IMR-90 (cell line): Measurements from ENCODE around the gene CD19. TPM values are rescaled to one million over a fixed set of nuclear protein-coding genes. Genes with fewer than 3 reads are reported as not detected.

Experiments used
- ATAC-seq: fragments of 200-7000 bp; cut with Tn5 transposase; 2 replicates; pipeline ENCODE4 v1.9.1; 2020; ENCODE audit warnings: low read depth, mild to moderate bottlenecking, moderate library complexity
- BruUV-seq: library from RNA; stranded (reverse); fragments of 400-500 nt; replicated peaks from 2 replicates; lab custom pipeline; 2021; lab: Mats Ljungman, UMichigan
- CTCF ChIA-PET: fragments of 300-600 bp; formaldehyde crosslinking; extraction: SDS; loops from one replicate; lab custom pipeline; 2021; ENCODE audit warnings: antibody characterized with exemption; lab: Yijun Ruan, JAX
- POLR2A ChIA-PET: fragments of 300-600 bp; sonication (Branson Sonifier 250); formaldehyde crosslinking; loops from one replicate; lab custom pipeline; 2022; ENCODE audit warnings: antibody characterized with exemption; ENCODE audit not compliant: unreplicated experiment; lab: Charles Lee
- DNase-seq: peaks from one replicate; pipeline ENCODE4 v3.0.0; 2013
- H2AFZ ChIP-seq: replicated peaks from 2 replicates; pipeline ENCODE3; 2013; ENCODE audit warnings: low read length, mild to moderate bottlenecking; ENCODE audit not compliant: poor library complexity
- H2AK5ac ChIP-seq: 2 replicates; pipeline ENCODE4 v1.6.1; 2013; ENCODE audit warnings: low read depth, low read length, inconsistent platforms
- H2AK9ac ChIP-seq: replicated peaks from 2 replicates; pipeline ENCODE3; 2013; ENCODE audit warnings: mild to moderate bottlenecking, low read depth, low read length, moderate library complexity; ENCODE audit not compliant: poor library complexity
- H2BK120ac ChIP-seq: 2 replicates; pipeline ENCODE4 v1.6.1; 2013; ENCODE audit warnings: low read depth, low read length, inconsistent platforms
- H2BK15ac ChIP-seq: 3 replicates; pipeline ENCODE4 v1.6.1; 2013; ENCODE audit warnings: low read depth, low read length, inconsistent platforms
- H2BK20ac ChIP-seq: 2 replicates; pipeline ENCODE4 v1.6.1; 2013; ENCODE audit warnings: low read depth, mild to moderate bottlenecking, inconsistent platforms, low read length, moderate library complexity
- H2BK5ac ChIP-seq: 2 replicates; pipeline ENCODE4 v1.6.1; 2013; ENCODE audit warnings: mild to moderate bottlenecking, low read depth, low read length, inconsistent platforms; ENCODE audit not compliant: poor library complexity, severe bottlenecking
- H3K14ac ChIP-seq: replicated peaks from 2 replicates; pipeline ENCODE4 v1.6.1; 2013; ENCODE audit warnings: low read depth, low read length, inconsistent platforms
- H3K18ac ChIP-seq: 2 replicates; pipeline ENCODE4 v1.6.1; 2013; ENCODE audit warnings: low read depth, low read length, control low read depth
- H3K23ac ChIP-seq: 2 replicates; pipeline ENCODE4 v1.6.1; 2013; ENCODE audit warnings: low read depth, low read length, inconsistent platforms
- H3K27ac ChIP-seq: 2 replicates; pipeline ENCODE4 v1.5.1; 2013; ENCODE audit warnings: mild to moderate bottlenecking, control low read depth, low read length; ENCODE audit not compliant: insufficient read depth
- H3K27me3 ChIP-seq: 2 replicates; pipeline ENCODE4 v1.6.1; 2013; ENCODE audit warnings: low read length; ENCODE audit not compliant: control insufficient read depth, insufficient read depth
- H3K36me3 ChIP-seq: 2 replicates; pipeline ENCODE4 v1.6.1; 2013; ENCODE audit warnings: low read length, mixed read lengths; ENCODE audit not compliant: control insufficient read depth, insufficient read depth
- H3K4ac ChIP-seq: 2 replicates; pipeline ENCODE4 v1.6.1; 2013; ENCODE audit warnings: low read depth, low read length, inconsistent platforms
- H3K4me1 ChIP-seq: 2 replicates; pipeline ENCODE4 v1.6.1; 2013; ENCODE audit warnings: low read length, mixed read lengths; ENCODE audit not compliant: control insufficient read depth, insufficient read depth
- H3K4me2 ChIP-seq: 2 replicates; pipeline ENCODE4 v1.6.1; 2013; ENCODE audit warnings: low read depth, mild to moderate bottlenecking, control low read depth, low read length, moderate library complexity
- H3K4me3 ChIP-seq: 2 replicates; pipeline ENCODE4 v1.5.1; 2013; ENCODE audit warnings: low read depth, mild to moderate bottlenecking, control low read depth, low read length, moderate library complexity; ENCODE audit not compliant: insufficient read depth
- H3K56ac ChIP-seq: 2 replicates; pipeline ENCODE4 v1.6.1; 2013; ENCODE audit warnings: low read length, inconsistent platforms; ENCODE audit not compliant: insufficient read depth; ENCODE audit errors: extremely low read depth
- H3K79me1 ChIP-seq, 2 experiments: 2 replicates each; pipeline ENCODE4 v1.6.1; 2013; ENCODE audit warnings: low read length in 2 of 2, inconsistent platforms in 1 of 2, low read depth in 1 of 2
- H3K9ac ChIP-seq: 2 replicates; pipeline ENCODE4 v1.6.1; 2013; ENCODE audit warnings: low read depth, low read length, control low read depth
- H3K9me1 ChIP-seq: 2 replicates; pipeline ENCODE4 v1.6.1; 2013; ENCODE audit warnings: low read length, inconsistent platforms; ENCODE audit not compliant: insufficient read depth
- H3K9me3 ChIP-seq: 2 replicates; pipeline ENCODE4 v1.6.1; 2013; ENCODE audit warnings: low read length; ENCODE audit not compliant: control insufficient read depth, insufficient read depth
- H4K20me1 ChIP-seq: 2 replicates; pipeline ENCODE4 v1.6.1; 2013; ENCODE audit warnings: low read length, inconsistent platforms; ENCODE audit not compliant: insufficient read depth
- H4K5ac ChIP-seq: 2 replicates; pipeline ENCODE4 v1.6.1; 2013; ENCODE audit warnings: mild to moderate bottlenecking, low read depth, low read length, control low read depth
- H4K8ac ChIP-seq, 2 experiments: 2 replicates each; pipeline ENCODE4 v1.6.1; 2013; ENCODE audit warnings: low read depth in 2 of 2, low read length in 2 of 2, control low read depth in 1 of 2, inconsistent platforms in 1 of 2
- H4K91ac ChIP-seq: 2 replicates; pipeline ENCODE4 v1.6.1; 2013; ENCODE audit warnings: low read depth, low read length, inconsistent platforms; ENCODE audit not compliant: insufficient read depth
- BHLHE40 ChIP-seq: fragments of 150-350 bp; IDR thresholded peaks from 2 replicates; pipeline ENCODE4 v1.6.1; 2016; ENCODE audit warnings: mild to moderate bottlenecking, low read depth, low read length
- CEBPB ChIP-seq: IDR thresholded peaks from 2 replicates; pipeline ENCODE4 v1.6.1; 2012; ENCODE audit warnings: low read depth, low read length, improper control_type of control experiment
- CHD1 ChIP-seq: IDR thresholded peaks from 2 replicates; pipeline ENCODE4 v1.6.1; 2012; ENCODE audit warnings: low read depth, low read length, improper control_type of control experiment
- FOS ChIP-seq: fragments of 150-350 bp; IDR thresholded peaks from 2 replicates; pipeline ENCODE4 v1.6.1; 2016; ENCODE audit warnings: low read depth, low read length
- MAFK ChIP-seq: IDR thresholded peaks from 2 replicates; pipeline ENCODE4 v1.6.1; 2012; ENCODE audit warnings: low read depth, low read length, improper control_type of control experiment
- MAZ ChIP-seq: IDR thresholded peaks from 2 replicates; pipeline ENCODE4 v1.6.1; 2012; ENCODE audit warnings: low read depth, mild to moderate bottlenecking, low read length, improper control_type of control experiment, moderate library complexity, borderline replicate concordance
- MXI1 ChIP-seq: IDR thresholded peaks from 2 replicates; pipeline ENCODE4 v1.6.1; 2012; ENCODE audit warnings: low read depth, mild to moderate bottlenecking, low read length, moderate library complexity, borderline replicate concordance
- NFE2L2 ChIP-seq: fragments of 150-350 bp; IDR thresholded peaks from 2 replicates; pipeline ENCODE4 v1.6.1; 2016; ENCODE audit warnings: low read depth, mild to moderate bottlenecking, low read length
- POLR2A ChIP-seq: IDR thresholded peaks from 2 replicates; pipeline ENCODE4 v1.6.1; 2012; ENCODE audit warnings: mild to moderate bottlenecking, low read depth, low read length
- RCOR1 ChIP-seq: IDR thresholded peaks from 2 replicates; pipeline ENCODE4 v1.6.1; 2012; ENCODE audit warnings: mild to moderate bottlenecking, low read length, improper control_type of control experiment; ENCODE audit not compliant: insufficient replicate concordance
- RFX5 ChIP-seq: IDR thresholded peaks from 2 replicates; pipeline ENCODE4 v1.8.0; 2012; ENCODE audit warnings: low read depth, mild to moderate bottlenecking, low read length, moderate library complexity
- SMC3 ChIP-seq: fragments of 150-350 bp; IDR thresholded peaks from 2 replicates; pipeline ENCODE4 v1.6.1; 2016; ENCODE audit warnings: low read depth, mild to moderate bottlenecking, antibody characterized with exemption, low read length, moderate library complexity
- WGBS, 2 experiments: methylation state at CpG; one replicate each; pipeline versions ENCODE4 v1.1.5 to v1.1.7; 2013; ENCODE audit warnings: missing lambda C conversion rate in 2 of 2; ENCODE audit not compliant: insufficient read length in 1 of 2; ENCODE audit errors: extremely low coverage in 2 of 2; 5-methylcytosine and 5-hydroxymethylcytosine counted together
- dilution Hi-C: fragments of 300-500 bp; cut with HindIII; formaldehyde crosslinking; loops from one replicate; pipeline ENCODE4 v1.14.3; 2018; ENCODE audit warnings: low sequenced_read_pairs; ENCODE audit not compliant: unreplicated experiment
- in situ Hi-C: fragments of 300-500 bp; cut with MboI; formaldehyde crosslinking; loops from 3 replicates; pipeline ENCODE4 v1.14.3; 2019; ENCODE audit warnings: low sequenced_read_pairs, inconsistent platforms, mixed read lengths
- intact Hi-C: fragments of 100-400 bp; cut with micrococcal nuclease; formaldehyde crosslinking; loops from 2 replicates; pipeline ENCODE4 v1.10.0; 2022
- polyA plus RNA-seq, 3 experiments: library from polyadenylated mRNA; depleted of rRNA; stranded (reverse); fragments of >200 nt; gene quantifications; 2 replicates each; pipeline ENCODE4 v1.2.3, GENCODE V29; 2012; ENCODE audit warnings: low replicate concordance in 1 of 3
- total RNA-seq: library from RNA; depleted of rRNA; stranded (reverse); fragments of >200 nt; gene quantifications from 2 replicates; pipeline ENCODE4 v1.2.3, GENCODE V29; 2012
- TF ChIP-seq, protein P1 (sequence below): fragments of 150-350 bp; IDR thresholded peaks from 2 replicates; pipeline ENCODE4 v1.6.1; 2016; ENCODE audit warnings: low read depth, mild to moderate bottlenecking, low read length, moderate library complexity, borderline replicate concordance
- TF ChIP-seq, protein P2 (sequence below): fragments of 150-350 bp; IDR thresholded peaks from 2 replicates; pipeline ENCODE4 v1.6.1; 2017; ENCODE audit warnings: mild to moderate bottlenecking, antibody characterized with exemption, low read length, low read depth
- TF ChIP-seq, protein P3 (sequence below): conservative IDR thresholded peaks from 2 replicates; pipeline ENCODE4 v1.5.1; 2012; ENCODE audit warnings: mild to moderate bottlenecking, low read depth, low read length, improper control_type of control experiment

The CD19 gene
- total and polyA plus RNA-seq, 2 of the 4 experiments (the other 2 are of a cell fraction): not detected

DNA sequence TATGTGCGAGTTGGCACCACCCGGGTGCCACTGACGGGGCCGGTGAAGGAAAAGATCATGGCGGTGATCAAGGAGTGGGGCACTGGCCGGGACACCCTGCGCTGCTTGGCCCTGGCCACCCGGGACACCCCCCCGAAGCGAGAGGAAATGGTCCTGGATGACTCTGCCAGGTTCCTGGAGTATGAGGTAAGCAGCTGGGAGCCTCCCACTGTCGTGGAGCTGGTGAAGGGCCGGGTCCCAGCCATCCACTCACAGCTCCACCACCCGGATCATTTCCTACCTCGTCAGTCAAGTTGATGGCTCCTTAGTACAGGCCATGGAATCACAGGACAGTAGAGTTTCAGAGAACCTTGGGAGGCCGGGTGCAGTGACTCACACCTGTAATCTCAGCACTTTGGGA is 33.5 kb upstream of the CD19 start:
- DNase-seq: no peak
- Histone ChIP-seq H3K4me1 (no peaks in the 10 kb centered on the region), H2BK120ac (no peak overlapping the region), H3K14ac (no peak overlapping the region), H3K27me3 (no peaks in the 10 kb centered on the region), H3K4me3 (no peak overlapping the region), H2BK15ac (no peak overlapping the region), H3K56ac (no peak overlapping the region), H4K8ac (no peak overlapping the region), H2AFZ (no peak overlapping the region), H3K79me1 (no peaks in the 10 kb centered on the region), H3K36me3 (no peaks in the 10 kb centered on the region), H3K18ac (no peak overlapping the region), H3K23ac (no peak overlapping the region), H3K4me2 (no peak overlapping the region), H3K4ac (no peak overlapping the region), H4K5ac (no peak overlapping the region), H4K91ac (no peak overlapping the region), H2AK9ac (no peak overlapping the region), H2BK5ac (no peak overlapping the region), H3K9me1 (no peaks in the 10 kb centered on the region), H2AK5ac (no peak overlapping the region), H4K20me1 (no peaks in the 10 kb centered on the region), H3K9ac (no peak overlapping the region), H2BK20ac (no peak overlapping the region), H3K27ac (no peak overlapping the region), H3K9me3 (no peaks in the 10 kb centered on the region)
- ChIA-PET CTCF (no interaction called here), POLR2A (no interaction called here)
- 0 out of 2 replicates have a peak, but pooled peaks have one; percentile 14 for ATAC-seq
- no TSS peak for BruUV-seq
- WGBS, 2 experiments: 50% methylated on average over 1 of the region's 15 CpGs; no CpG with 5 or more reads in 1 of the 2 experiments
- no peak for TF ChIP-seq CEBPB
- TF ChIP-seq MAZ: no peak
- TF ChIP-seq, protein P1, sequence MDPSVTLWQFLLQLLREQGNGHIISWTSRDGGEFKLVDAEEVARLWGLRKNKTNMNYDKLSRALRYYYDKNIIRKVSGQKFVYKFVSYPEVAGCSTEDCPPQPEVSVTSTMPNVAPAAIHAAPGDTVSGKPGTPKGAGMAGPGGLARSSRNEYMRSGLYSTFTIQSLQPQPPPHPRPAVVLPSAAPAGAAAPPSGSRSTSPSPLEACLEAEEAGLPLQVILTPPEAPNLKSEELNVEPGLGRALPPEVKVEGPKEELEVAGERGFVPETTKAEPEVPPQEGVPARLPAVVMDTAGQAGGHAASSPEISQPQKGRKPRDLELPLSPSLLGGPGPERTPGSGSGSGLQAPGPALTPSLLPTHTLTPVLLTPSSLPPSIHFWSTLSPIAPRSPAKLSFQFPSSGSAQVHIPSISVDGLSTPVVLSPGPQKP: no peak
- no peak for TF ChIP-seq RCOR1
- TF ChIP-seq NFE2L2: no peak
- TF ChIP-seq SMC3: no peak
- TF ChIP-seq BHLHE40: no peak
- TF ChIP-seq RFX5: no peak
- TF ChIP-seq, protein P2, sequence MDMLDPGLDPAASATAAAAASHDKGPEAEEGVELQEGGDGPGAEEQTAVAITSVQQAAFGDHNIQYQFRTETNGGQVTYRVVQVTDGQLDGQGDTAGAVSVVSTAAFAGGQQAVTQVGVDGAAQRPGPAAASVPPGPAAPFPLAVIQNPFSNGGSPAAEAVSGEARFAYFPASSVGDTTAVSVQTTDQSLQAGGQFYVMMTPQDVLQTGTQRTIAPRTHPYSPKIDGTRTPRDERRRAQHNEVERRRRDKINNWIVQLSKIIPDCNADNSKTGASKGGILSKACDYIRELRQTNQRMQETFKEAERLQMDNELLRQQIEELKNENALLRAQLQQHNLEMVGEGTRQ: no peak
- no peak for TF ChIP-seq MAFK
- TF ChIP-seq FOS: no peak
- no peak for TF ChIP-seq POLR2A
- TF ChIP-seq MXI1: no peak
- TF ChIP-seq CHD1: no peak
- TF ChIP-seq, protein P3, sequence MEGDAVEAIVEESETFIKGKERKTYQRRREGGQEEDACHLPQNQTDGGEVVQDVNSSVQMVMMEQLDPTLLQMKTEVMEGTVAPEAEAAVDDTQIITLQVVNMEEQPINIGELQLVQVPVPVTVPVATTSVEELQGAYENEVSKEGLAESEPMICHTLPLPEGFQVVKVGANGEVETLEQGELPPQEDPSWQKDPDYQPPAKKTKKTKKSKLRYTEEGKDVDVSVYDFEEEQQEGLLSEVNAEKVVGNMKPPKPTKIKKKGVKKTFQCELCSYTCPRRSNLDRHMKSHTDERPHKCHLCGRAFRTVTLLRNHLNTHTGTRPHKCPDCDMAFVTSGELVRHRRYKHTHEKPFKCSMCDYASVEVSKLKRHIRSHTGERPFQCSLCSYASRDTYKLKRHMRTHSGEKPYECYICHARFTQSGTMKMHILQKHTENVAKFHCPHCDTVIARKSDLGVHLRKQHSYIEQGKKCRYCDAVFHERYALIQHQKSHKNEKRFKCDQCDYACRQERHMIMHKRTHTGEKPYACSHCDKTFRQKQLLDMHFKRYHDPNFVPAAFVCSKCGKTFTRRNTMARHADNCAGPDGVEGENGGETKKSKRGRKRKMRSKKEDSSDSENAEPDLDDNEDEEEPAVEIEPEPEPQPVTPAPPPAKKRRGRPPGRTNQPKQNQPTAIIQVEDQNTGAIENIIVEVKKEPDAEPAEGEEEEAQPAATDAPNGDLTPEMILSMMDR: no peak
- dilution Hi-C loops (no loop called here), in situ Hi-C loops (no loop called here), intact Hi-C loops (no loop called here)
